Activated CD4-positive, alpha-beta T cell treated with anti-CD3 and anti-CD28 coated beads for 36 hours (primary cell): ENCODE measurements around the gene NUP107. TPM values are rescaled to one million over a fixed set of nuclear protein-coding genes. Genes with fewer than 3 reads are reported as not detected.
"Not testable (repeated sequence)": the region's sequence is repeated elsewhere in the genome, so short reads cannot be mapped to it uniquely, and the experiment has no call there.

Experiments
- ATAC-seq: fragments of 200-7000 bp; cut with Tn5 transposase; one replicate; pipeline ENCODE4 v1.10.0; 2021; ENCODE audit warnings: mild to moderate bottlenecking, moderate library complexity
- CTCF ChIA-PET: fragments of 350-600 bp; sonication (Branson Sonifier 250); formaldehyde crosslinking; loops from one replicate; lab custom pipeline; 2021; ENCODE audit warnings: antibody characterized with exemption; lab: Charles Lee
- POLR2A ChIA-PET: fragments of 350-600 bp; sonication (Branson Sonifier 250); formaldehyde crosslinking; loops from one replicate; lab custom pipeline; 2021; ENCODE audit warnings: antibody characterized with exemption, inconsistent platforms; lab: Charles Lee
- DNase-seq: peaks from one replicate; pipeline ENCODE4 v3.0.0-alpha.2; 2020
- H3K27ac Mint-ChIP-seq: one replicate; pipeline ENCODE4 v1.8.0; 2021; ENCODE audit warnings: mixed read lengths
- H3K27me3 Mint-ChIP-seq: one replicate; pipeline ENCODE4 v1.8.0; 2021; ENCODE audit warnings: mixed read lengths
- H3K36me3 Mint-ChIP-seq: one replicate; pipeline ENCODE4 v1.8.0; 2021; ENCODE audit warnings: low read depth, mixed read lengths
- H3K4me1 Mint-ChIP-seq: one replicate; pipeline ENCODE4 v1.8.0; 2021; ENCODE audit warnings: mixed read lengths
- H3K4me3 Mint-ChIP-seq: one replicate; pipeline ENCODE4 v1.8.0; 2021; ENCODE audit warnings: mild to moderate bottlenecking, moderate library complexity, mixed read lengths
- H3K9me3 Mint-ChIP-seq: one replicate; pipeline ENCODE4 v1.8.0; 2021; ENCODE audit warnings: low read depth, mixed read lengths
- intact Hi-C, 2 experiments: fragments of 100-400 bp; cut with DNase I in 1 of 2; cut with micrococcal nuclease in 1 of 2; formaldehyde crosslinking; loops; one replicate each; pipeline versions ENCODE4 v1.14.2 to v1.15.1; 2022 to 2024; cut with DNase I, micrococcal nuclease
- total RNA-seq, 2 experiments: library from RNA; stranded (reverse); gene quantifications; one replicate each; pipeline ENCODE4 v1.2.3, GENCODE V29; 2021

Gene NUP107
- total RNA-seq, 2 experiments from 2014 or later: 136 to 142 TPM

- no peaks in the 10 kb centered on the region for H3K27me3 Mint-ChIP-seq
- no peaks in the 10 kb centered on the region for H3K9me3 Mint-ChIP-seq
- CTCF ChIA-PET: interaction anchor here (0.7 to 0.8 kb wide), 3 partner anchors 23 to 621 kb away, joined by 3 to 5 read pairs (median 3); no protein-coding TSS in a partner anchor
- H3K36me3 Mint-ChIP-seq: peaks cover 10% of the 10 kb centered on the region
- no peak overlapping the region for H3K27ac Mint-ChIP-seq
- H3K4me3 Mint-ChIP-seq: no peak overlapping the region
- DNase-seq (no peak), ATAC-seq (no peak)
- intact Hi-C loops: no loop called here
- POLR2A ChIA-PET: no interaction called here
- H3K4me1 Mint-ChIP-seq: peaks cover 31% of the 10 kb centered on the region
These were observed 19.5 kb upstream of the NUP107 start for GRCh38 chr12:68667291-68667690.

- Mint-ChIP-seq H3K27me3 (no peaks in the 10 kb centered on the region), H3K36me3 (peaks cover 7% of the 10 kb centered on the region), H3K27ac (no peak overlapping the region), H3K4me1 (peaks cover 31% of the 10 kb centered on the region), H3K4me3 (no peak overlapping the region), H3K9me3 (no peaks in the 10 kb centered on the region)
- ChIA-PET POLR2A (interaction anchor here (0.5 kb wide), 1 partner anchor 76 kb away, joined by 4 read pairs; no protein-coding TSS in a partner anchor), CTCF (interaction anchor here (0.7 to 0.8 kb wide), 2 partner anchors 23 to 325 kb away, joined by 3 to 5 read pairs; no protein-coding TSS in a partner anchor)
- DNase-seq (no peak), ATAC-seq (peak; percentile 28)
- intact Hi-C loops: no loop called here
These were observed 18.9 kb upstream of the NUP107 start for GRCh38 chr12:68667896-68668295.

- intact Hi-C loops: no loop called here
- CTCF ChIA-PET: no interaction called here
- Mint-ChIP-seq H3K4me1 (peaks cover 49% of the 10 kb centered on the region), H3K4me3 (no peak overlapping the region), H3K27ac (no peak overlapping the region), H3K9me3 (no peaks in the 10 kb centered on the region), H3K36me3 (no peaks in the 10 kb centered on the region), H3K27me3 (no peaks in the 10 kb centered on the region)
- no peak for DNase-seq
- POLR2A ChIA-PET: no interaction called here
- no peak for ATAC-seq
These were observed 15.6 kb upstream of the NUP107 start for GRCh38 chr12:68671179-68671578.

- Mint-ChIP-seq H3K9me3 (no peaks in the 10 kb centered on the region), H3K4me1 (peaks cover 43% of the 10 kb centered on the region), H3K27me3 (no peaks in the 10 kb centered on the region), H3K36me3 (no peaks in the 10 kb centered on the region), H3K4me3 (peak overlapping the region; percentile 10), H3K27ac (peak overlapping the region; percentile 89)
- DNase-seq (no peak), ATAC-seq (peak; percentile 63)
- intact Hi-C loops: no loop called here
- CTCF ChIA-PET: interaction anchor here (1.2 kb wide), 1 partner anchor 15 kb away, joined by 5 read pairs; no protein-coding TSS in a partner anchor
- POLR2A ChIA-PET: no interaction called here
These were observed 13.0 kb upstream of the NUP107 start for GRCh38 chr12:68673788-68674187.

- CTCF ChIA-PET: interaction anchor here (1.0 kb wide), 1 partner anchor 10 kb away, joined by 4 read pairs; no protein-coding TSS in a partner anchor
These were observed 12.4 kb upstream of the NUP107 start for GRCh38 chr12:68674376-68674775.

GRCh38 chr12:68675101-68675842 lies 11.5 kb upstream of the NUP107 start:
- Mint-ChIP-seq H3K36me3 (no peaks in the 10 kb centered on the region), H3K9me3 (no peaks in the 10 kb centered on the region), H3K27me3 (no peaks in the 10 kb centered on the region), H3K4me3 (peak overlapping the region; percentile 41), H3K27ac (peak overlapping the region; percentile 89), H3K4me1 (peaks cover 48% of the 10 kb centered on the region)
- ChIA-PET POLR2A (no interaction called here), CTCF (interaction anchor here (1.0 kb wide), 1 partner anchor 10 kb away, joined by 4 read pairs; no protein-coding TSS in a partner anchor)
- ATAC-seq (peak; percentile 78), DNase-seq (peak; percentile 73)
- intact Hi-C loops: loop anchor here in 1 of 2 experiments (1.0 kb wide), 1 partner anchor 11 kb away; the partner anchor contains the start of gene NUP107

More at GRCh38 chr12:68674376-68674775, 12.4 kb upstream of the NUP107 start:
- H3K9me3 Mint-ChIP-seq: no peaks in the 10 kb centered on the region
- ATAC-seq (no peak), DNase-seq (no peak)
- peak overlapping the region; percentile 10 for H3K4me3 Mint-ChIP-seq
- intact Hi-C loops: no loop called here
- POLR2A ChIA-PET: no interaction called here
- peaks cover 45% of the 10 kb centered on the region for H3K4me1 Mint-ChIP-seq
- H3K27me3 Mint-ChIP-seq: no peaks in the 10 kb centered on the region
- no peaks in the 10 kb centered on the region for H3K36me3 Mint-ChIP-seq
- no peak overlapping the region for H3K27ac Mint-ChIP-seq

GRCh38 chr12:68676854-68677253 lies 9.9 kb upstream of the NUP107 start:
- ChIA-PET POLR2A (interaction anchor here (0.6 kb wide), 1 partner anchor 57 kb away, joined by 4 read pairs; no protein-coding TSS in a partner anchor), CTCF (interaction anchor here (0.6 kb wide), 3 partner anchors 11 to 16 kb away, joined by 3 to 5 read pairs (median 4); no protein-coding TSS in a partner anchor)
- intact Hi-C loops, H3K36me3 Mint-ChIP-seq, DNase-seq, H3K27ac Mint-ChIP-seq, H3K27me3 Mint-ChIP-seq, H3K9me3 Mint-ChIP-seq, ATAC-seq, H3K4me3 Mint-ChIP-seq: not testable (repeated sequence)
- peaks cover 43% of the 10 kb centered on the region for H3K4me1 Mint-ChIP-seq

GRCh38 chr12:68686262-68686594 lies 550 bp upstream of the NUP107 start:
- intact Hi-C loops: loop anchor here (1.0 to 10.0 kb wide), 15 partner anchors 11 to 1053 kb away; partner anchors contain the start of genes MDM1 (in 2 of the 2), RAP1B (in 2 of the 2), IL26 (in 1 of the 2) and MDM2 (in 1 of the 2)
- peaks cover 28% of the 10 kb centered on the region for H3K36me3 Mint-ChIP-seq
- ChIA-PET CTCF (interaction anchor here (0.7 to 1.0 kb wide), 2 partner anchors 9 to 327 kb away, joined by 3 to 5 read pairs; no protein-coding TSS in a partner anchor), POLR2A (no interaction called here)
- H3K27me3 Mint-ChIP-seq: no peaks in the 10 kb centered on the region
- peak; percentile 7 for ATAC-seq
- H3K27ac Mint-ChIP-seq: peak overlapping the region; percentile 97
- no peaks in the 10 kb centered on the region for H3K9me3 Mint-ChIP-seq
- peak overlapping the region; percentile 89 for H3K4me3 Mint-ChIP-seq
- no peak for DNase-seq
- H3K4me1 Mint-ChIP-seq: peaks cover 34% of the 10 kb centered on the region

GRCh38 chr12:68695454-68695853 lies 8.7 kb downstream of the NUP107 start:
- Mint-ChIP-seq H3K9me3 (no peaks in the 10 kb centered on the region), H3K27ac (no peak overlapping the region), H3K4me3 (no peak overlapping the region), H3K36me3 (peaks cover 63% of the 10 kb centered on the region), H3K27me3 (no peaks in the 10 kb centered on the region), H3K4me1 (no peaks in the 10 kb centered on the region)
- ChIA-PET CTCF (no interaction called here), POLR2A (no interaction called here)
- no peak for ATAC-seq
- no peak for DNase-seq
- intact Hi-C loops: no loop called here

- POLR2A ChIA-PET: no interaction called here
- intact Hi-C loops: no loop called here
- no peak for DNase-seq
- Mint-ChIP-seq H3K27ac (no peak overlapping the region), H3K36me3 (peaks cover 50% of the 10 kb centered on the region), H3K4me1 (no peaks in the 10 kb centered on the region), H3K9me3 (no peaks in the 10 kb centered on the region), H3K4me3 (no peak overlapping the region), H3K27me3 (no peaks in the 10 kb centered on the region)
- CTCF ChIA-PET: no interaction called here
- ATAC-seq: no peak
These were observed 12.7 kb downstream of the NUP107 start for GRCh38 chr12:68699486-68699885.

- no peaks in the 10 kb centered on the region for H3K4me1 Mint-ChIP-seq
- ATAC-seq (no peak), DNase-seq (no peak)
- intact Hi-C loops: no loop called here
- CTCF ChIA-PET: no interaction called here
- no peak overlapping the region for H3K4me3 Mint-ChIP-seq
- H3K27ac Mint-ChIP-seq: no peak overlapping the region
- no peaks in the 10 kb centered on the region for H3K9me3 Mint-ChIP-seq
- POLR2A ChIA-PET: no interaction called here
- H3K36me3 Mint-ChIP-seq: peaks cover 34% of the 10 kb centered on the region
- no peaks in the 10 kb centered on the region for H3K27me3 Mint-ChIP-seq
These were observed 41.0 kb downstream of the NUP107 start for GRCh38 chr12:68727776-68728175.
